HepG2 (cell line): ENCODE results near the gene TRPC4AP. TPM values are rescaled to one million over a fixed set of nuclear protein-coding genes. Genes with fewer than 3 reads are reported as not detected.

Experiments used
- ATAC-seq: fragments of 200-7000 bp; cut with Tn5 transposase; 3 replicates; pipeline ENCODE4 v1.9.1; 2020; ENCODE audit warnings: mild to moderate bottlenecking, moderate library complexity
- BruUV-seq: library from RNA; stranded (reverse); fragments of 400-500 nt; replicated peaks from 2 replicates; lab custom pipeline; 2021; lab: Mats Ljungman, UMichigan
- CTCF ChIA-PET: fragments of 300-600 bp; formaldehyde crosslinking; extraction: SDS; loops from one replicate; lab custom pipeline; 2021; ENCODE audit warnings: low total read pairs, inconsistent platforms, low intra/inter-chr PET ratio; lab: Yijun Ruan, JAX
- POLR2A ChIA-PET: fragments of 350-600 bp; sonication (Branson Sonifier 250); formaldehyde crosslinking; loops from one replicate; lab custom pipeline; 2020; ENCODE audit warnings: antibody characterized with exemption, inconsistent platforms; lab: Yijun Ruan, JAX
- DNase-seq: peaks from one replicate; pipeline ENCODE4 v3.0.0-alpha.2; 2015; ENCODE audit warnings: low spot score
- FAIRE-seq: peaks from 3 replicates; lab custom pipeline; 2011; peaks lifted over from hg19 to GRCh38; lab: Jason Lieb, UNC
- H2AFZ ChIP-seq: one replicate; pipeline ENCODE4 v1.6.1; 2011; ENCODE audit warnings: low read length, inconsistent platforms
- H3K27ac ChIP-seq: fragments of 300-600 bp; 3 replicates; pipeline ENCODE4 v1.8.0; 2011; ENCODE audit warnings: mixed run types, mild to moderate bottlenecking, mixed read lengths, low read length, inconsistent platforms; ENCODE audit not compliant: insufficient read depth; ENCODE audit errors: extremely low read length
- H3K27me3 ChIP-seq, 2 experiments: fragments of 200-600 bp in 1 of 2; 2 replicates in 1 of 2; 3 replicates in 1 of 2; pipeline versions ENCODE4 v1.6.0 to v1.8.0; 2011; ENCODE audit warnings: low read length in 2 of 2, mild to moderate bottlenecking in 2 of 2, moderate library complexity in 2 of 2, inconsistent platforms in 1 of 2; ENCODE audit not compliant: insufficient read depth in 2 of 2, control insufficient read depth in 1 of 2
- H3K36me3 ChIP-seq, 2 experiments: fragments of 200-600 bp in 1 of 2; replicated peaks in 1 of 2; 2 replicates in 1 of 2; 3 replicates in 1 of 2; pipeline versions ENCODE4 v1.5.1 to v1.8.0; 2011; ENCODE audit warnings: low read length in 2 of 2, inconsistent platforms in 1 of 2; ENCODE audit not compliant: insufficient read depth in 2 of 2, control insufficient read depth in 1 of 2
- H3K4me1 ChIP-seq: 2 replicates; pipeline ENCODE4 v1.5.1; 2012; ENCODE audit warnings: low read length, inconsistent platforms; ENCODE audit not compliant: insufficient read depth
- H3K4me2 ChIP-seq: 2 replicates; pipeline ENCODE4 v1.6.0; 2011; ENCODE audit warnings: low read depth, low read length, inconsistent platforms
- H3K4me3 ChIP-seq, 3 experiments: fragments of 200-600 bp in 1 of 3; sonication (generic), shearing (Covaris generic) in 1 of 3; replicated peaks in 1 of 3; 2 replicates each; pipeline ENCODE4 v1.5.1; 2011 to 2016; ENCODE audit warnings: low read length in 3 of 3, inconsistent platforms in 2 of 3, low read depth in 2 of 3, mild to moderate bottlenecking in 2 of 3, control low read depth in 1 of 3, mixed read lengths in 1 of 3; ENCODE audit not compliant: insufficient read depth in 1 of 3
- H3K79me2 ChIP-seq: one replicate; pipeline ENCODE4 v1.6.1; 2011; ENCODE audit warnings: low read length, inconsistent platforms; ENCODE audit not compliant: insufficient read depth
- H3K9ac ChIP-seq: 2 replicates; pipeline ENCODE4 v1.6.0; 2011; ENCODE audit warnings: mild to moderate bottlenecking, low read depth, low read length, inconsistent platforms; ENCODE audit not compliant: insufficient read depth
- H3K9me3 ChIP-seq: 2 replicates; pipeline ENCODE4 v1.5.1; 2012; ENCODE audit warnings: mild to moderate bottlenecking, low read length
- H4K20me1 ChIP-seq: 2 replicates; pipeline ENCODE4 v1.6.0; 2011; ENCODE audit warnings: inconsistent platforms, mild to moderate bottlenecking, low read length, moderate library complexity; ENCODE audit not compliant: insufficient read depth
- ATAD3A ChIP-seq: sonication (generic); formaldehyde crosslinking; IDR thresholded peaks from 2 replicates; pipeline ENCODE4 v1.4.0; 2020; ENCODE audit warnings: missing genetic modification reagents
- CBX5 ChIP-seq: sonication (generic); formaldehyde crosslinking; IDR thresholded peaks from 2 replicates; pipeline ENCODE4 v1.4.0; 2020; ENCODE audit warnings: missing genetic modification reagents, borderline replicate concordance
- NR3C1 ChIP-seq: sonication (generic); formaldehyde crosslinking; IDR thresholded peaks from 2 replicates; pipeline ENCODE4 v1.4.0; 2020; ENCODE audit warnings: missing genetic modification reagents
- PRPF4 ChIP-seq: fragments of 200-400 bp; formaldehyde crosslinking; IDR thresholded peaks from 2 replicates; pipeline ENCODE4 v1.6.1; 2016; ENCODE audit warnings: low read length, low read depth; ENCODE audit not compliant: poor library complexity, severe bottlenecking
- ZBTB21 ChIP-seq: sonication (generic); formaldehyde crosslinking; IDR thresholded peaks from 2 replicates; pipeline ENCODE4 v1.4.0; 2020; ENCODE audit warnings: missing genetic modification reagents
- ZBTB37 ChIP-seq: sonication (generic); formaldehyde crosslinking; IDR thresholded peaks from 2 replicates; pipeline ENCODE4 v1.4.0; 2020; ENCODE audit warnings: mild to moderate bottlenecking, missing genetic modification reagents
- ZNF670 ChIP-seq: sonication (generic); formaldehyde crosslinking; IDR thresholded peaks from 2 replicates; pipeline ENCODE4 v1.8.0; 2022; ENCODE audit warnings: mild to moderate bottlenecking, missing genetic modification reagents, borderline replicate concordance
- ZNF883 ChIP-seq: sonication (generic); formaldehyde crosslinking; IDR thresholded peaks from 2 replicates; pipeline ENCODE4 v1.5.1; 2020; ENCODE audit warnings: mild to moderate bottlenecking, missing genetic modification reagents; ENCODE audit errors: not compliant biosample characterization
- WGBS: methylation state at CpG from one replicate; pipeline ENCODE4 v1.1.6; 2017; ENCODE audit warnings: low lambda C conversion rate; 5-methylcytosine and 5-hydroxymethylcytosine counted together
- in situ Hi-C: cut with HindIII; loops from 2 replicates; pipeline ENCODE4 v1.10.0; 2017; ENCODE audit warnings: low pct_unique_long_range_greater_than_20kb; ENCODE audit not compliant: extremely low pct_ligation_motif_present
- intact Hi-C: fragments of 100-400 bp; cut with micrococcal nuclease; formaldehyde crosslinking; loops from one replicate; pipeline ENCODE4 v1.10.0; 2022; ENCODE audit not compliant: unreplicated experiment
- polyA plus RNA-seq, 8 experiments: library from polyadenylated mRNA; depleted of rRNA in 3 of 8; stranded (reverse) in 7 of 8; unstranded in 1 of 8; fragments of >200 nt; fragmentation: Illumina TruSeq in 4 of 8; extraction: Trizol in 4 of 8; gene quantifications; 2 replicates each; pipeline versions ENCODE4 v1.2.1 to v1.2.3, GENCODE V29; 2011 to 2016; ENCODE audit warnings: low read depth in 4 of 8, missing spikeins in 1 of 8, mixed read lengths in 1 of 8; ENCODE audit not compliant: insufficient read depth in 1 of 8
- total RNA-seq, 5 experiments: library from RNA; depleted of rRNA; stranded (reverse); fragments of >200 nt; fragmentation: Illumina TruSeq; extraction: Trizol; gene quantifications; 2 replicates each; pipeline ENCODE4 v1.2.3, GENCODE V29; 2016; ENCODE audit warnings: low read depth in 1 of 5
- TF ChIP-seq, protein P1 (sequence below): sonication (generic); formaldehyde crosslinking; IDR thresholded peaks from 2 replicates; pipeline ENCODE4 v1.4.0; 2020; ENCODE audit warnings: mild to moderate bottlenecking, missing genetic modification reagents

TRPC4AP gene
- total and polyA plus RNA-seq, 2 of the 13 experiments (the other 11 are each of a cell fraction or from before 2014, with no cell fraction given), result 136 to 137 TPM

DNA sequence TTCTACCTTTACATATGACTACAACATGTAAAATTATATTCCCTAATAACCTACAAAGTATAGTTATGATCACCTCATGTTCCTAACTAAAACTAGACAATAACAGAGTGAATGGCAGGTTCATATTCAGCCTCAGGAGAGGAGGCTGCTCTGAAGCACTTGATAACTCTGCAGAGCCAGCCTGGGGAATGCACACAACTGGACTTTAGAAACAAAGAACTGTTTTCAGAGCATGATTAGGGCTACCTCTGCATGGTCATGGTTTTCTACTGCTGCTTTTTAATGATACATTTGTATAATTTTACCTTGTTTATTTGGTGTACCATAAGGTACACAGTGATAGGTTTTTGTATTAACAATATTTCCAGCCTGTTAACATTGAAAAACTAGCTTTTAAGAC is 50.3 kb downstream of the TRPC4AP start (continued):
- no peak for TF ChIP-seq ZBTB37 (CRISPR knock-in tag)
- no peak for TF ChIP-seq CBX5 (CRISPR knock-in tag)

GRCh38 chr20:35040646-35041045 is 52.0 kb downstream of the TRPC4AP start:
- H3K4me1 ChIP-seq, result no peaks in the 10 kb centered on the region
- no peak overlapping the region for H2AFZ ChIP-seq
- H3K27me3 ChIP-seq, result no peaks in the 10 kb centered on the region
- 0 out of 2 replicates have a peak, but pooled peaks cover 2% of the 10 kb centered on the region for H4K20me1 ChIP-seq
- peaks cover 32 to 82% of the 10 kb centered on the region in 2 experiments for H3K36me3 ChIP-seq
- H3K79me2 ChIP-seq, result no peaks in the 10 kb centered on the region
- intact Hi-C loops, result no loop called here
- in situ Hi-C loops, result no loop called here
- no peak for TF ChIP-seq ZNF670 (CRISPR knock-in tag)
- no peak for ATAC-seq
- no peak overlapping the region for H3K4me2 ChIP-seq
- 97% methylated on average over 6 of the region's 6 CpGs for WGBS
- no TSS peak for BruUV-seq
- POLR2A ChIA-PET, result no interaction called here
- H3K9ac ChIP-seq, result no peak overlapping the region
- FAIRE-seq, result no peak
- CTCF ChIA-PET, result no interaction called here
- no peak overlapping the region for H3K27ac ChIP-seq
- no peak for DNase-seq
- H3K4me3 ChIP-seq, result no peak overlapping the region
- H3K9me3 ChIP-seq, result no peaks in the 10 kb centered on the region

DNA sequence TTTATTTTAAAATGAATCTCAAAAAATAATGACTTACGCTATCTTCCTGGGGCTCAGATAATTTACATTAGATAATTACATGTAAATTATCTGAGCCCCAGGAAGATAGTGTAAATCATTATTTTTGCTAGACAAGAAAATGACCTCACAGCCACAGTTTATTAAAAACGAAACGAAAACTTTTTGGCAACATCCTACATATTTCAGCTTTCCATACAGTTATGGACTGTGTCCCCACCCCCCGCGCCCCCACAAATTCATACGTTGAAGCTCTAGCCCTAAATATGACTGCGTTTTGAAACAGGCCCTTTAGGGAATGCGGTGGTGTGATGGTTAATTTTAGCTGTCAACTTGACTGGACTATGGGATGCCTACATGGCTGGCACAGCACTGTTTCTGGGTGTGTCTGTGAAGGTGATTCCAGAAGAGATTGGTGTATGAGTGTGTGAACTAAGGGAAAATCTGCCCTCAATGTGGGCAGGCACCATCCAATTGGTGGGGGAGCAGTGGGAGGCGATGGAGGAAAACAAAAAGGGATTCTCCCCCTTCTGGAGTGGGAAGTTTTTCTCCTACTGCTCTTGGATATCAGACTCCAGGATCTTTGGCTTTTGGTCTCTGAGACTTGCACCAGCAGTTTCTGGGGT is 52.6 kb downstream of the TRPC4AP start:
- intact Hi-C loops, result no loop called here
- no peak overlapping the region for H3K27ac ChIP-seq
- ATAC-seq, result no peak
- 0 out of 2 replicates have a peak, but pooled peaks cover 2% of the 10 kb centered on the region for H4K20me1 ChIP-seq
- peaks cover 32 to 85% of the 10 kb centered on the region in 2 experiments for H3K36me3 ChIP-seq
- no peak for FAIRE-seq
- in situ Hi-C loops, result no loop called here
- H3K9me3 ChIP-seq, result no peaks in the 10 kb centered on the region
- no peaks in the 10 kb centered on the region for H3K79me2 ChIP-seq
- H2AFZ ChIP-seq, result no peak overlapping the region
- 96% methylated on average over 9 of the region's 9 CpGs for WGBS
- DNase-seq, result no peak
- H3K4me3 ChIP-seq, result no peak overlapping the region
- ChIA-PET POLR2A (interaction anchor here (0.7 kb wide), 1 partner anchor 52 kb away, joined by 3 read pairs; the partner anchor contains the start of gene TRPC4AP), CTCF (no interaction called here)
- H3K4me2 ChIP-seq, result no peak overlapping the region
- no peaks in the 10 kb centered on the region for H3K4me1 ChIP-seq
- H3K27me3 ChIP-seq, result no peaks in the 10 kb centered on the region
- TSS peak; percentile 9 for BruUV-seq
- no peak overlapping the region for H3K9ac ChIP-seq
- TF ChIP-seq ZNF883 (CRISPR knock-in tag), result no peak
- no peak for TF ChIP-seq ZBTB21 (CRISPR knock-in tag)
- TF ChIP-seq PRPF4, result no peak
- TF ChIP-seq, protein P1, sequence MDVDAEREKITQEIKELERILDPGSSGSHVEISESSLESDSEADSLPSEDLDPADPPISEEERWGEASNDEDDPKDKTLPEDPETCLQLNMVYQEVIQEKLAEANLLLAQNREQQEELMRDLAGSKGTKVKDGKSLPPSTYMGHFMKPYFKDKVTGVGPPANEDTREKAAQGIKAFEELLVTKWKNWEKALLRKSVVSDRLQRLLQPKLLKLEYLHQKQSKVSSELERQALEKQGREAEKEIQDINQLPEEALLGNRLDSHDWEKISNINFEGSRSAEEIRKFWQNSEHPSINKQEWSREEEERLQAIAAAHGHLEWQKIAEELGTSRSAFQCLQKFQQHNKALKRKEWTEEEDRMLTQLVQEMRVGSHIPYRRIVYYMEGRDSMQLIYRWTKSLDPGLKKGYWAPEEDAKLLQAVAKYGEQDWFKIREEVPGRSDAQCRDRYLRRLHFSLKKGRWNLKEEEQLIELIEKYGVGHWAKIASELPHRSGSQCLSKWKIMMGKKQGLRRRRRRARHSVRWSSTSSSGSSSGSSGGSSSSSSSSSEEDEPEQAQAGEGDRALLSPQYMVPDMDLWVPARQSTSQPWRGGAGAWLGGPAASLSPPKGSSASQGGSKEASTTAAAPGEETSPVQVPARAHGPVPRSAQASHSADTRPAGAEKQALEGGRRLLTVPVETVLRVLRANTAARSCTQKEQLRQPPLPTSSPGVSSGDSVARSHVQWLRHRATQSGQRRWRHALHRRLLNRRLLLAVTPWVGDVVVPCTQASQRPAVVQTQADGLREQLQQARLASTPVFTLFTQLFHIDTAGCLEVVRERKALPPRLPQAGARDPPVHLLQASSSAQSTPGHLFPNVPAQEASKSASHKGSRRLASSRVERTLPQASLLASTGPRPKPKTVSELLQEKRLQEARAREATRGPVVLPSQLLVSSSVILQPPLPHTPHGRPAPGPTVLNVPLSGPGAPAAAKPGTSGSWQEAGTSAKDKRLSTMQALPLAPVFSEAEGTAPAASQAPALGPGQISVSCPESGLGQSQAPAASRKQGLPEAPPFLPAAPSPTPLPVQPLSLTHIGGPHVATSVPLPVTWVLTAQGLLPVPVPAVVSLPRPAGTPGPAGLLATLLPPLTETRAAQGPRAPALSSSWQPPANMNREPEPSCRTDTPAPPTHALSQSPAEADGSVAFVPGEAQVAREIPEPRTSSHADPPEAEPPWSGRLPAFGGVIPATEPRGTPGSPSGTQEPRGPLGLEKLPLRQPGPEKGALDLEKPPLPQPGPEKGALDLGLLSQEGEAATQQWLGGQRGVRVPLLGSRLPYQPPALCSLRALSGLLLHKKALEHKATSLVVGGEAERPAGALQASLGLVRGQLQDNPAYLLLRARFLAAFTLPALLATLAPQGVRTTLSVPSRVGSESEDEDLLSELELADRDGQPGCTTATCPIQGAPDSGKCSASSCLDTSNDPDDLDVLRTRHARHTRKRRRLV (CRISPR knock-in tag), result no peak
- TF ChIP-seq NR3C1, result no peak
- TF ChIP-seq ATAD3A (CRISPR knock-in tag), result no peak
